WTC11 (cell line): Measurements from ENCODE around the gene SERTAD2. TPM values are rescaled to one million over a fixed set of nuclear protein-coding genes. Genes with fewer than 3 reads are reported as not detected.

Source experiments
- ATAC-seq: fragments of 200-7000 bp; cut with Tn5 transposase; 2 replicates; pipeline ENCODE4 v1.10.0; 2021; ENCODE audit warnings: mild to moderate bottlenecking, moderate library complexity
- CTCF ChIA-PET: fragments of 300-600 bp; sonication (Branson Sonifier 250); formaldehyde crosslinking; loops from one replicate; lab custom pipeline; 2021; ENCODE audit warnings: antibody characterized with exemption; lab: Charles Lee
- POLR2A ChIA-PET: fragments of 350-600 bp; sonication (Branson Sonifier 250); formaldehyde crosslinking; loops from one replicate; lab custom pipeline; 2021; ENCODE audit warnings: antibody characterized with exemption; lab: Charles Lee
- DNase-seq: peaks from one replicate; pipeline ENCODE4 v3.0.0; 2021; ENCODE audit warnings: low spot score
- H3K27ac Mint-ChIP-seq: 2 replicates; pipeline ENCODE4 v1.8.0; 2021; ENCODE audit warnings: mixed read lengths
- H3K27me3 Mint-ChIP-seq: 2 replicates; pipeline ENCODE4 v1.8.0; 2021; ENCODE audit warnings: low read depth, mild to moderate bottlenecking, moderate library complexity, mixed read lengths
- H3K36me3 Mint-ChIP-seq: 2 replicates; pipeline ENCODE4 v1.8.0; 2021; ENCODE audit warnings: mixed read lengths
- H3K4me1 Mint-ChIP-seq: 2 replicates; pipeline ENCODE4 v1.8.0; 2022; ENCODE audit warnings: mixed read lengths
- H3K4me3 Mint-ChIP-seq: 2 replicates; pipeline ENCODE4 v1.8.0; 2021; ENCODE audit warnings: mild to moderate bottlenecking, moderate library complexity, mixed read lengths
- H3K9me3 Mint-ChIP-seq: 2 replicates; pipeline ENCODE4 v1.8.0; 2021; ENCODE audit warnings: mixed read lengths
- ATF3 ChIP-seq: sonication (generic); formaldehyde crosslinking; conservative IDR thresholded peaks from 2 replicates; pipeline ENCODE4 v1.8.1; 2022; ENCODE audit warnings: mild to moderate bottlenecking, missing genetic modification reagents
- ATF6 ChIP-seq: sonication (generic); formaldehyde crosslinking; IDR thresholded peaks from 2 replicates; pipeline ENCODE4 v1.8.1; 2023; ENCODE audit warnings: mild to moderate bottlenecking, missing genetic modification reagents
- CTCF ChIP-seq: fragments of 200-600 bp; IDR thresholded peaks from 2 replicates; pipeline ENCODE4 v1.8.0; 2022; ENCODE audit warnings: antibody characterized with exemption
- E2F1 ChIP-seq: sonication (generic); formaldehyde crosslinking; IDR thresholded peaks from 2 replicates; pipeline ENCODE4 v1.8.0; 2022; ENCODE audit warnings: mild to moderate bottlenecking, missing genetic modification reagents
- E2F5 ChIP-seq: sonication (generic); formaldehyde crosslinking; IDR thresholded peaks from 2 replicates; pipeline ENCODE4 v1.8.1; 2022; ENCODE audit warnings: mild to moderate bottlenecking, moderate library complexity, missing genetic modification reagents
- EMX1 ChIP-seq: fragments of 250-450 bp; sonication (Bioruptor Pico); IDR thresholded peaks from 2 replicates; pipeline ENCODE4 v1.8.0; 2021; ENCODE audit warnings: mild to moderate bottlenecking
- GABPB1 ChIP-seq: sonication (generic); formaldehyde crosslinking; IDR thresholded peaks from 2 replicates; pipeline ENCODE4 v1.8.1; 2023; ENCODE audit warnings: mild to moderate bottlenecking, missing genetic modification reagents
- GRHL2 ChIP-seq: fragments of 250-450 bp; sonication (Bioruptor Pico); IDR thresholded peaks from 2 replicates; pipeline ENCODE4 v1.8.0; 2022; ENCODE audit warnings: mild to moderate bottlenecking, moderate library complexity; ENCODE audit not compliant: insufficient replicate concordance, severe bottlenecking
- GTF2I ChIP-seq: fragments of 250-450 bp; sonication (Bioruptor Pico); conservative IDR thresholded peaks from 2 replicates; pipeline ENCODE4 v1.4.0; 2021; ENCODE audit warnings: mild to moderate bottlenecking
- JAZF1 ChIP-seq: fragments of 250-450 bp; sonication (Bioruptor Pico); IDR thresholded peaks from 2 replicates; pipeline ENCODE4 v1.9.0; 2021; ENCODE audit warnings: moderate library complexity, mild to moderate bottlenecking, inconsistent platforms
- MYBL2 ChIP-seq: sonication (generic); formaldehyde crosslinking; IDR thresholded peaks from 2 replicates; pipeline ENCODE4 v1.8.1; 2023; ENCODE audit warnings: mild to moderate bottlenecking, moderate library complexity, missing genetic modification reagents
- NFE2L1 ChIP-seq: sonication (generic); formaldehyde crosslinking; IDR thresholded peaks from 2 replicates; pipeline ENCODE4 v1.8.1; 2023; ENCODE audit warnings: missing genetic modification reagents
- NFYB ChIP-seq: sonication (generic); formaldehyde crosslinking; conservative IDR thresholded peaks from 2 replicates; pipeline ENCODE4 v1.8.0; 2022; ENCODE audit warnings: low read depth, missing genetic modification reagents
- STAT6 ChIP-seq: sonication (generic); formaldehyde crosslinking; conservative IDR thresholded peaks from 2 replicates; pipeline ENCODE4 v1.8.1; 2023; ENCODE audit warnings: mild to moderate bottlenecking, low read depth, missing genetic modification reagents, moderate library complexity
- ZBTB43 ChIP-seq: sonication (generic); formaldehyde crosslinking; IDR thresholded peaks from 2 replicates; pipeline ENCODE4 v1.8.1; 2023; ENCODE audit warnings: mild to moderate bottlenecking, missing genetic modification reagents
- ZNF219 ChIP-seq: sonication (generic); formaldehyde crosslinking; IDR thresholded peaks from 2 replicates; pipeline ENCODE4 v1.8.0; 2023; ENCODE audit warnings: missing genetic modification reagents, mild to moderate bottlenecking, borderline replicate concordance
- ZNF532 ChIP-seq: fragments of 250-450 bp; sonication (Bioruptor Pico); IDR thresholded peaks from 2 replicates; pipeline ENCODE4 v1.9.0; 2021; ENCODE audit warnings: mild to moderate bottlenecking, borderline replicate concordance
- total RNA-seq: library from RNA; stranded (reverse); gene quantifications from 3 replicates; pipeline ENCODE4 v1.2.3, GENCODE V29; 2021

The SERTAD2 gene
- total RNA-seq, 1 experiment from 2014 or later = 7.9 TPM

GRCh38 chr2:64587561-64587960 lies 66.2 kb downstream of the SERTAD2 start (continued):
- no peak for TF ChIP-seq STAT6 (CRISPR knock-in tag)
- TF ChIP-seq NFE2L1 (CRISPR knock-in tag) = no peak
- no peak for TF ChIP-seq GRHL2
- TF ChIP-seq ZBTB43 = no peak
- no peak for TF ChIP-seq MYBL2 (CRISPR knock-in tag)
- TF ChIP-seq E2F1 (CRISPR knock-in tag) = no peak
- no peak for TF ChIP-seq ATF6 (CRISPR knock-in tag)
- TF ChIP-seq GABPB1 = no peak

GRCh38 chr2:64586883-64587481 lies 66.7 kb downstream of the SERTAD2 start:
- DNase-seq = no peak
- H3K36me3 Mint-ChIP-seq = peaks cover 16% of the 10 kb centered on the region; the same call in 1 of the 2 replicates
- POLR2A ChIA-PET = no interaction called here
- H3K27me3 Mint-ChIP-seq = no peaks in the 10 kb centered on the region
- H3K9me3 Mint-ChIP-seq = no peaks in the 10 kb centered on the region
- CTCF ChIA-PET = interaction anchor here (0.8 to 2.2 kb wide), 24 partner anchors 9 to 537 kb away, joined by 3 to 17 read pairs (median 3); no protein-coding TSS in a partner anchor
- no peaks in the 10 kb centered on the region for H3K4me1 Mint-ChIP-seq
- H3K27ac Mint-ChIP-seq = no peak overlapping the region
- no peak for TF ChIP-seq ZNF532 (CRISPR knock-in tag)
- TF ChIP-seq JAZF1 (CRISPR knock-in tag) = no peak
- no peak for TF ChIP-seq ZNF219 (CRISPR knock-in tag)
- no peak for TF ChIP-seq E2F5 (CRISPR knock-in tag)
- TF ChIP-seq GTF2I (CRISPR knock-in tag) = no peak
- 0 out of 2 replicates have a peak, but pooled peaks have one; percentile 18 for TF ChIP-seq CTCF
- TF ChIP-seq NFYB (CRISPR knock-in tag) = no peak
- no peak for TF ChIP-seq ATF3
- no peak for TF ChIP-seq EMX1 (CRISPR knock-in tag)
- ATAC-seq = no peak
- no peak overlapping the region for H3K4me3 Mint-ChIP-seq
